Chondrocyte (in vitro differentiated cells): ENCODE data around the gene PYM1. TPM values are rescaled to one million over a fixed set of nuclear protein-coding genes. Genes with fewer than 3 reads are reported as not detected.
A peak's percentile ranks its signal among the peaks of the same experiment; 100 is the strongest.

Experiments
- DNase-seq: peaks from one replicate; pipeline ENCODE4 v3.0.0; 2021; ENCODE audit warnings: mixed read lengths, low spot score
- H3K27ac Mint-ChIP-seq: one replicate; pipeline ENCODE4 v1.8.0; 2021; ENCODE audit warnings: mild to moderate bottlenecking, moderate library complexity, mixed read lengths; ENCODE audit not compliant: unreplicated experiment
- H3K27me3 Mint-ChIP-seq: 2 replicates; pipeline ENCODE4 v1.8.0; 2021; ENCODE audit warnings: low read depth, mixed read lengths
- H3K36me3 Mint-ChIP-seq: 2 replicates; pipeline ENCODE4 v1.8.0; 2021; ENCODE audit warnings: low read depth, mixed read lengths
- H3K4me1 Mint-ChIP-seq: 2 replicates; pipeline ENCODE4 v1.8.0; 2021; ENCODE audit warnings: low read depth, mild to moderate bottlenecking, mixed read lengths
- H3K4me3 Mint-ChIP-seq: one replicate; pipeline ENCODE4 v1.8.0; 2021; ENCODE audit warnings: mild to moderate bottlenecking, moderate library complexity, mixed read lengths; ENCODE audit not compliant: unreplicated experiment
- H3K9me3 Mint-ChIP-seq: 2 replicates; pipeline ENCODE4 v1.8.0; 2021; ENCODE audit warnings: low read depth, mixed read lengths
- total RNA-seq: library from RNA; stranded (reverse); gene quantifications from 3 replicates; pipeline ENCODE4 v1.2.1, GENCODE V29; 2021
- TF ChIP-seq, protein P1 (sequence below): fragments of 200-600 bp; sonication (generic); IDR thresholded peaks from 2 replicates; pipeline ENCODE4 v1.5.0; 2021; ENCODE audit warnings: antibody characterized with exemption, mild to moderate bottlenecking, moderate library complexity

PYM1 gene
- total RNA-seq, 1 donor from 2014 or later: 17.3 TPM

DNA sequence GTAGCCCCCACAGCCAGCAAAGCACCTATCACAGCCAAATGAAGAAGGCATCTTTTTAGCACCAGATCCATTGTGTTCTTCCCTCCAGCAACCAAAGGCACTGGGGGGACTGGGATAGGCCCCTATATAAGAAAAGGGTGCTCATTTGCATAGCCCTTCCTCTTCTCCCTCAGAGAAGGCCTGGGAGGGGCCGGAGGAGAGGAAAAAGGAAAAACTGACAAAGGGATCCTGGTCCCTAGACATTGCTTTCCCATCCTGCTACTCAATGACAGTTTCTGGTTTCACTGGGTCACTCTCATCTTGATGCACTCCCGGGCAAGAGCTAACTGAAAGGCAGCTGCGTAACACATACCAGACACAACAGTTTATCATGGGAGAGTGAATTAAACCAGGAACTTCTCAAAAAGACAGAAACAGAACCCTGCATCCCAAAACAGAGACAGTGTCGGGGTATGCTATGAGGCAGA lies 38.3 kb upstream of the PYM1 start, which contains the start of gene PMEL:
Gene PMEL, minus strand, starts transcription at position 102 of the 467 bp plus-strand sequence. Its CDS starts 31 bp downstream, at position 71.
- Mint-ChIP-seq H3K27me3 (no peaks in the 10 kb centered on the region), H3K9me3 (no peaks in the 10 kb centered on the region), H3K4me1 (peaks cover 26% of the 10 kb centered on the region), H3K27ac (peak within 1 kb of the TSS; percentile 90), H3K4me3 (peak within 1 kb of the TSS; percentile 87), H3K36me3 (peaks cover 1% of the 10 kb centered on the region)
- TF ChIP-seq, protein P1, sequence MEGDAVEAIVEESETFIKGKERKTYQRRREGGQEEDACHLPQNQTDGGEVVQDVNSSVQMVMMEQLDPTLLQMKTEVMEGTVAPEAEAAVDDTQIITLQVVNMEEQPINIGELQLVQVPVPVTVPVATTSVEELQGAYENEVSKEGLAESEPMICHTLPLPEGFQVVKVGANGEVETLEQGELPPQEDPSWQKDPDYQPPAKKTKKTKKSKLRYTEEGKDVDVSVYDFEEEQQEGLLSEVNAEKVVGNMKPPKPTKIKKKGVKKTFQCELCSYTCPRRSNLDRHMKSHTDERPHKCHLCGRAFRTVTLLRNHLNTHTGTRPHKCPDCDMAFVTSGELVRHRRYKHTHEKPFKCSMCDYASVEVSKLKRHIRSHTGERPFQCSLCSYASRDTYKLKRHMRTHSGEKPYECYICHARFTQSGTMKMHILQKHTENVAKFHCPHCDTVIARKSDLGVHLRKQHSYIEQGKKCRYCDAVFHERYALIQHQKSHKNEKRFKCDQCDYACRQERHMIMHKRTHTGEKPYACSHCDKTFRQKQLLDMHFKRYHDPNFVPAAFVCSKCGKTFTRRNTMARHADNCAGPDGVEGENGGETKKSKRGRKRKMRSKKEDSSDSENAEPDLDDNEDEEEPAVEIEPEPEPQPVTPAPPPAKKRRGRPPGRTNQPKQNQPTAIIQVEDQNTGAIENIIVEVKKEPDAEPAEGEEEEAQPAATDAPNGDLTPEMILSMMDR: no peak
- DNase-seq: no peak

DNA sequence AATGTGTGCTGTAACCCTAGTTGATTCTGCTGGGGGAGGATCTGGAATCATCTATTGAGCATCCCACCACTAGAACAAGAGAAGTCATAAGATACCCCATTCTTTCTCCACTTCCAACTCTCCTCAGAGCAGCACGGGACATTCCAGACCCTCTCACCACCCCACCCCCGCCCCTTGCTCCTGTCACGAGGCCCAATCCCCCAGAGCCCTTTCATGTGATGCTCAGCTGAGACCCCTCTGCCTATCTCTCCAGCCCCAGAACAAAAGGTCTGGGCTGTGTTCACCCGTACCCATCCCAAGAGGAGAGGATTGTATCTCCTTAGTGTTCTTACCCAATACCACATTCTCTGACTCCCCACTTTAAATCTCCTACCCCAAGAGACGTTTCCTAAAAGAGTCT lies 37.5 kb upstream of the PYM1 start:
- H3K4me3 Mint-ChIP-seq: no peak overlapping the region
- TF ChIP-seq, protein P1: no peak
- no peaks in the 10 kb centered on the region for H3K36me3 Mint-ChIP-seq
- DNase-seq: no peak
- no peaks in the 10 kb centered on the region for H3K9me3 Mint-ChIP-seq
- H3K4me1 Mint-ChIP-seq: peaks cover 24% of the 10 kb centered on the region
- H3K27me3 Mint-ChIP-seq: no peaks in the 10 kb centered on the region
- no peak overlapping the region for H3K27ac Mint-ChIP-seq

DNA sequence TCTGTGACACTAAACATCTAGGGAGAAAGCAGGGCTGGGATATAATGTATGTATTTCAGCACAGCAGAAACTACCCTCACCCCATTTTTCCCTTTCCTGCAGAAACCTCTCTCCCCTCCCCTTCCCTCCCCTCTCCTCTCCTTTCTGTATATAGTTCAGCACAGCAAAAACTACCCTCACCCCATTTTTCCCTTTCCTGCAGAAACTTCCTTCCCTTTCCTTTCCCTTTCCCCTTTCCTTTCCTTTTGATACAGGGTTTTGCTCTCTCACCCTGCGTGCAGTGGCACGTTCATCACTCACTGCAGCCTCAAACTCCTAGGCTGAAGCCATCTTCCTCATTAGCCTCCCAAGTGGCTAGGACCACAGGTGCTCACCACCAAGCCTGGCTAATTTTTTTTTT lies 36.1 kb upstream of the PYM1 start:
- Mint-ChIP-seq H3K36me3 (no peaks in the 10 kb centered on the region), H3K27me3 (no peaks in the 10 kb centered on the region), H3K4me1 (peaks cover 24% of the 10 kb centered on the region), H3K27ac (no peak overlapping the region), H3K4me3 (no peak overlapping the region), H3K9me3 (no peaks in the 10 kb centered on the region)
- TF ChIP-seq, protein P1: no peak
- DNase-seq: no peak

DNA sequence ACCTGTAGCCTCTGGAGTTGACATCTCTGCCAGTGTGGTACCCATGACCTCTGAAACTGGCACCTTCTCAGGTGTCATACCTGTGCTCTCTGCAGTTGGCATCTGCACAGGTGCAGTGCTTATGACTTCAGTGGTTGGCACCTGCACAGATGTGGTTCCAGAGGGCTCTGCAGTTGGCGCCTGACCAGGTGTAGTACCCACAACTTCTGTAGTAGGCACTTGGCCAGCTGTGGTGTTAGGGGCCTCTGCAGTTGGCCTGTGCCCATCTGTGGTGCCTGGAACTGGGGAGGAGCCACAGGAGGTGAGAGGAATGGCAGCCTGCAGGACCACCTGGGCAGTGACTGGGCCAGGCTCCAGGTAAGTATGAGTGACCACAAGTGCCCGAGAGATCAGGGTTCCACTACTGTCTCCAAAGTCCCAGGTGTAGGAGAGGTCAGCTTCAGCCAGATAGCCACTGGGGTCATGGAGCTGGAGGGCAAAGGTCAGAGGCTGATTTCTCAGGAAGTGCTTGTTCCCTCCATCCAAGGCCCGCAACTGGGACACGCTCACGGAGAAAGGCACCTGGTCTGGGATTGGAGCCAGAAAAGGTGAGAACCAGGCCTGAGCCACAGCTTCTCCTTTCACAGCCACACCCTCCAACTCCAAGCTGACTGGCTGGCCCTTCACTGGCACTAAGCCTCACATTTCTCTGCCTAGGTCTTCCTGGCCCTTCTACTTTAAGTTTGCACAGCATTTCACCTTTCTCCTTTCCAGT lies 29.6 kb upstream of the PYM1 start:
- TF ChIP-seq, protein P1: no peak
- H3K4me3 Mint-ChIP-seq: no peak overlapping the region
- no peak overlapping the region for H3K27ac Mint-ChIP-seq
- peaks cover 11% of the 10 kb centered on the region for H3K36me3 Mint-ChIP-seq
- no peak for DNase-seq
- H3K27me3 Mint-ChIP-seq: no peaks in the 10 kb centered on the region
- H3K9me3 Mint-ChIP-seq: no peaks in the 10 kb centered on the region
- peaks cover 3% of the 10 kb centered on the region for H3K4me1 Mint-ChIP-seq

DNA sequence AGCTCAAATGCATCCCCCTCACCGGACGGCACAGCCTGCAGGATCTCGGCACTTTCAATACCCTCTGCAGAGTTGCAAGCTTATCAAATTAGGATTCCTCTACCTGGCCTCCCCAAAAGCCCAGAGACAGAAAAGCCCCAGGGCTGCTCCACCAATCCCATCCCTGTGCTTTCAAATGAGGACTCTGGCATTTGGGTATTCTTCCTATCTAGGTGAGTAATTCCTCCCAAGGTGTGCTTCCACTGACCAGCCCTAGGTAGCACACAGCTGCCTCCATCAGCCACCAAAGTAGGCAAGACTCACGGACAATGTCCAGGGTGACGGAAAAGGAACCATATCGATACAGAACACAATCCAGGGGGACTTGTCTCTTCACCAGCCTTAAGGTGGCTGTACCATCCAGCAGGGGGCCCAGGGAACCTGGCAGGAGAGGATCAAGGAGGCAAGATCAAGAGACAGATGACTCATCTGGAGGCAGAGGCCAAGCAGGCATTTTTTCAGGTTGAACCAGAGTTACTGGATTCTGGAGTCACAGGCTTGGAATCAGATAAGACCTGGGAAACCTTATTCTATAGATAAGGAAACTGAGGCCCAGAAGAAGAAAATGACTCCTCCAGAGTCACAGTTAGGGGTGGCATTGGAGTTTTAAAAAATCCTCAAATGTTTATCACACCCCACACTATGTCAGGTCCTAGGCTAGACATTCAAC lies 28.3 kb upstream of the PYM1 start:
- H3K36me3 Mint-ChIP-seq: peaks cover 22% of the 10 kb centered on the region
- H3K27me3 Mint-ChIP-seq: no peaks in the 10 kb centered on the region
- H3K9me3 Mint-ChIP-seq: no peaks in the 10 kb centered on the region
- H3K4me3 Mint-ChIP-seq: no peak overlapping the region
- H3K4me1 Mint-ChIP-seq: peaks cover 3% of the 10 kb centered on the region
- TF ChIP-seq, protein P1: peak; percentile 48
- no peak for DNase-seq
- no peak overlapping the region for H3K27ac Mint-ChIP-seq
